Neural cell (in vitro differentiated cells): Measurements from ENCODE around the gene NME3.

ENCODE experiments used
- EZH2 ChIP-seq: fragments of 200-600, 300-800 bp; shearing (Covaris generic), sonication (generic); IDR thresholded peaks from 2 replicates; pipeline ENCODE4 v1.6.1; 2014; ENCODE audit warnings: antibody characterized with exemption, low read length, borderline replicate concordance, mild to moderate bottlenecking; ENCODE audit not compliant: insufficient read depth, poor library complexity, severe bottlenecking
- RAD21 ChIP-seq: fragments of 450-650 bp; conservative IDR thresholded peaks from 2 replicates; pipeline ENCODE4 v1.6.1; 2014; ENCODE audit warnings: antibody characterized with exemption, mild to moderate bottlenecking, moderate library complexity
- SMC3 ChIP-seq: fragments of 450-650 bp; conservative IDR thresholded peaks from 2 replicates; pipeline ENCODE4 v1.6.1; 2014; ENCODE audit warnings: antibody characterized with exemption, mild to moderate bottlenecking, moderate library complexity; ENCODE audit not compliant: poor library complexity
- TF ChIP-seq, protein P1 (sequence below): fragments of 450-650 bp; IDR thresholded peaks from 2 replicates; pipeline ENCODE4 v1.5.1; 2014; ENCODE audit warnings: antibody characterized with exemption, mild to moderate bottlenecking, moderate library complexity; ENCODE audit not compliant: poor library complexity, severe bottlenecking

DNA sequence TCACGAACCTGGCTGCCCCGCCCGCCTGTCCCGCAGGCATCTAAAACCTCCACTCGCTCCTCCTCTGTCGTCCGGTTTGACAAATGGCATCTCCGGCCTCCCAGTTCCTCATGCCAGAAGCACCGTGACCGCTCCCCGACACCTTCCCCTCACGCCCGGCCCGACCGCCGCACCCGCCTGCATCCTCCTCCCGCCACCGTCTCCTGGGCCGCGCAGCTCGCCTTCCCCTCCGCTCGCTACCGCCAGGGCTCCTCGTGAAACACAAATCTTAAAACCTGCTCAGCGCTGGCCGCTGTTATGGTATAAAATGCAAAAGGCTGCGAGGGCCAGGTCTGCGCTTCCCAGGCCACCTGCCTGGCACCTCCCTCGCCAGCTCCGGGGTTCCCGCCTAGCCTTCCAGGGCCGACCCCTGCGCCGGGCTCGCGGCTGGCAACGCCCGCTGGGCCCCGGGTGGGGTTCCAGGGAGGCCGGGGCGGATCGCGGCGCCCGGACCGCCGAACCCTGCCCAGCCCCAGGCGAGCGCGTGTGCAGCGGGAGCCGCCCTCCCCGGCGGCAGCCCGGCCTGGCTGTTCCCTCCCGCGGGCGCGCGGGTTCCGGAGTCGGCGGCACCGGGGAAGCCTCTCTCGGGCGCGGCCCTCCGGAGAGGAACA, 10.5 kb upstream of the NME3 start:
- TF ChIP-seq EZH2 = no peak
- TF ChIP-seq, protein P1, sequence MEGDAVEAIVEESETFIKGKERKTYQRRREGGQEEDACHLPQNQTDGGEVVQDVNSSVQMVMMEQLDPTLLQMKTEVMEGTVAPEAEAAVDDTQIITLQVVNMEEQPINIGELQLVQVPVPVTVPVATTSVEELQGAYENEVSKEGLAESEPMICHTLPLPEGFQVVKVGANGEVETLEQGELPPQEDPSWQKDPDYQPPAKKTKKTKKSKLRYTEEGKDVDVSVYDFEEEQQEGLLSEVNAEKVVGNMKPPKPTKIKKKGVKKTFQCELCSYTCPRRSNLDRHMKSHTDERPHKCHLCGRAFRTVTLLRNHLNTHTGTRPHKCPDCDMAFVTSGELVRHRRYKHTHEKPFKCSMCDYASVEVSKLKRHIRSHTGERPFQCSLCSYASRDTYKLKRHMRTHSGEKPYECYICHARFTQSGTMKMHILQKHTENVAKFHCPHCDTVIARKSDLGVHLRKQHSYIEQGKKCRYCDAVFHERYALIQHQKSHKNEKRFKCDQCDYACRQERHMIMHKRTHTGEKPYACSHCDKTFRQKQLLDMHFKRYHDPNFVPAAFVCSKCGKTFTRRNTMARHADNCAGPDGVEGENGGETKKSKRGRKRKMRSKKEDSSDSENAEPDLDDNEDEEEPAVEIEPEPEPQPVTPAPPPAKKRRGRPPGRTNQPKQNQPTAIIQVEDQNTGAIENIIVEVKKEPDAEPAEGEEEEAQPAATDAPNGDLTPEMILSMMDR = no peak
- TF ChIP-seq RAD21 = peak; percentile 10
- no peak for TF ChIP-seq SMC3
